K562 (cell line): Measurements from ENCODE around the gene SUCNR1. TPM values are rescaled to one million over a fixed set of nuclear protein-coding genes. Genes with fewer than 3 reads are reported as not detected.
A peak's percentile ranks its signal among the peaks of the same experiment; 100 is the strongest.

Source experiments
- C11orf30 ChIP-seq: fragments of 450-650 bp; IDR thresholded peaks from 2 replicates; pipeline ENCODE4 v1.6.1; 2016; ENCODE audit warnings: low read depth, mild to moderate bottlenecking
- CBX1 ChIP-seq: sonication (generic); IDR thresholded peaks from 2 replicates; pipeline ENCODE4 v1.6.1; 2016; ENCODE audit warnings: antibody characterized with exemption, low read depth, mild to moderate bottlenecking
- CBX8 ChIP-seq: fragments of 200-600 bp; sonication (generic); IDR thresholded peaks from 2 replicates; pipeline ENCODE4 v1.6.1; 2012; ENCODE audit warnings: borderline replicate concordance, mixed run types, low read depth, mild to moderate bottlenecking, moderate library complexity, mixed read lengths, low read length, control low read depth, inconsistent platforms; ENCODE audit not compliant: poor library complexity, severe bottlenecking; ENCODE audit errors: extremely low read depth
- E2F5 ChIP-seq: sonication (generic); formaldehyde crosslinking; IDR thresholded peaks from 2 replicates; pipeline ENCODE4 v1.8.0; 2022; ENCODE audit warnings: mild to moderate bottlenecking, missing genetic modification reagents
- ELK1 ChIP-seq: sonication (generic); formaldehyde crosslinking; IDR thresholded peaks from 2 replicates; pipeline ENCODE4 v1.8.1; 2022; ENCODE audit warnings: missing genetic modification reagents
- ETS1 ChIP-seq: conservative IDR thresholded peaks from 2 replicates; pipeline ENCODE4 v1.6.1; 2011; ENCODE audit warnings: low read depth, mild to moderate bottlenecking, low read length; ENCODE audit not compliant: control insufficient read depth
- GTF2F1 ChIP-seq: IDR thresholded peaks from 2 replicates; pipeline ENCODE4 v1.6.1; 2011; ENCODE audit warnings: low read depth, low read length, improper control_type of control experiment
- HDAC3 ChIP-seq: fragments of 450-650 bp; IDR thresholded peaks from 2 replicates; pipeline ENCODE4 v1.6.1; 2018; ENCODE audit warnings: borderline replicate concordance, mild to moderate bottlenecking, moderate library complexity; ENCODE audit not compliant: partially characterized antibody
- HMG20B ChIP-seq: fragments of 250-450 bp; sonication (Bioruptor Pico); IDR thresholded peaks from 2 replicates; pipeline ENCODE4 v1.5.0; 2021; ENCODE audit warnings: mild to moderate bottlenecking
- KHSRP ChIP-seq: fragments of 450-650 bp; IDR thresholded peaks from 2 replicates; pipeline ENCODE4 v1.6.1; 2017
- KLF6 ChIP-seq: fragments of 250-450 bp; sonication (Bioruptor Pico); IDR thresholded peaks from 2 replicates; pipeline ENCODE4 v1.4.0; 2020; ENCODE audit warnings: mild to moderate bottlenecking, moderate library complexity, borderline replicate concordance
- MAFF ChIP-seq: IDR thresholded peaks from 2 replicates; pipeline ENCODE4 v1.6.1; 2012; ENCODE audit warnings: low read length, improper control_type of control experiment
- MYC ChIP-seq, 2 experiments: fragments of 250-450 bp in 1 of 2; sonication (Bioruptor Pico) in 1 of 2; IDR thresholded peaks; 2 replicates each; pipeline versions ENCODE4 v1.5.1 to v1.6.1; 2012 to 2021; ENCODE audit warnings: low read depth in 2 of 2, borderline replicate concordance in 1 of 2, improper control_type of control experiment in 1 of 2, low read length in 1 of 2, mild to moderate bottlenecking in 1 of 2, moderate library complexity in 1 of 2
- NR1H2 ChIP-seq: sonication (generic); formaldehyde crosslinking; IDR thresholded peaks from 2 replicates; pipeline ENCODE4 v1.4.0; 2020; ENCODE audit warnings: mild to moderate bottlenecking, missing genetic modification reagents
- PHF21A ChIP-seq: fragments of 450-650 bp; IDR thresholded peaks from 2 replicates; pipeline ENCODE4 v1.6.1; 2017; ENCODE audit warnings: low read depth, borderline replicate concordance
- POLR2H ChIP-seq: IDR thresholded peaks from 2 replicates; pipeline ENCODE4 v1.6.1; 2016; ENCODE audit warnings: missing genetic modification characterization, low read depth, mild to moderate bottlenecking, control low read depth, missing compliant biosample characterization, moderate library complexity
- RAD21 ChIP-seq, 2 experiments: fragments of 250-450 bp in 1 of 2; fragments of 450-650 bp in 1 of 2; sonication (Bioruptor Pico) in 1 of 2; formaldehyde crosslinking in 1 of 2; IDR thresholded peaks in 1 of 2; conservative IDR thresholded peaks in 1 of 2; 2 replicates each; pipeline versions ENCODE4 v1.4.0 to v1.8.0; 2020 to 2022; ENCODE audit warnings: mild to moderate bottlenecking in 2 of 2, moderate library complexity in 1 of 2
- RBM14 ChIP-seq: fragments of 200-400 bp; formaldehyde crosslinking; IDR thresholded peaks from 2 replicates; pipeline ENCODE4 v1.6.1; 2018; ENCODE audit warnings: low read depth, mild to moderate bottlenecking, low read length, moderate library complexity, borderline replicate concordance; ENCODE audit not compliant: insufficient read depth
- SIN3A ChIP-seq, 2 experiments: fragments of 150-350 bp in 1 of 2; IDR thresholded peaks; 2 replicates each; pipeline ENCODE4 v1.6.1; 2011 to 2016; ENCODE audit warnings: borderline replicate concordance in 2 of 2, low read depth in 2 of 2, low read length in 2 of 2, mild to moderate bottlenecking in 2 of 2, moderate library complexity in 2 of 2; ENCODE audit not compliant: control insufficient read depth in 1 of 2
- SMAD3 ChIP-seq: fragments of 450-650 bp; formaldehyde crosslinking; conservative IDR thresholded peaks from 2 replicates; pipeline ENCODE4 v1.4.0; 2020; ENCODE audit warnings: mild to moderate bottlenecking
- THRAP3 ChIP-seq: fragments of 450-650 bp; IDR thresholded peaks from 2 replicates; pipeline ENCODE4 v1.6.1; 2016; ENCODE audit warnings: mild to moderate bottlenecking, inconsistent platforms, borderline replicate concordance
- TRIM24 ChIP-seq, 2 experiments: fragments of 450-650 bp; IDR thresholded peaks; 2 replicates each; pipeline ENCODE4 v1.6.1; 2016
- ZKSCAN3 ChIP-seq: fragments of 250-450 bp; sonication (Bioruptor Pico); IDR thresholded peaks from 2 replicates; pipeline ENCODE4 v1.4.0; 2020
- ZNF444 ChIP-seq: fragments of 250-450 bp; sonication (Bioruptor Pico); IDR thresholded peaks from 2 replicates; pipeline ENCODE4 v1.4.0; 2020; ENCODE audit warnings: mild to moderate bottlenecking, moderate library complexity
- ZNF551 ChIP-seq: fragments of 250-450 bp; sonication (Bioruptor Pico); IDR thresholded peaks from 2 replicates; pipeline ENCODE4 v1.5.0; 2021; ENCODE audit warnings: mild to moderate bottlenecking, moderate library complexity
- polyA plus RNA-seq, 8 experiments: library from polyadenylated mRNA; depleted of rRNA in 4 of 8; stranded (reverse) in 5 of 8; unstranded in 3 of 8; fragments of >200 nt; fragmentation: Nextera tagmentation in 2 of 8; fragmentation: Illumina TruSeq in 1 of 8; extraction: Ambion mirVana in 2 of 8; extraction: Trizol in 1 of 8; gene quantifications; 2 replicates each; pipeline versions ENCODE4 v1.2.1 to v1.2.3, GENCODE V29; 2011 to 2014; ENCODE audit warnings: inconsistent platforms in 1 of 8, missing spikeins in 1 of 8
- total RNA-seq, 7 experiments: library from RNA; depleted of rRNA in 6 of 7; stranded (reverse); fragments of >200 nt in 6 of 7; fragmentation: Illumina TruSeq in 2 of 7; extraction: Trizol in 2 of 7; gene quantifications; 2 replicates each; pipeline versions ENCODE4 v1.2.1 to v1.2.3, GENCODE V29; 2011 to 2021; ENCODE audit warnings: low replicate concordance in 1 of 7

SUCNR1 gene
- total and polyA plus RNA-seq, 9 of the 15 experiments (the other 6 are each of a cell fraction or from before 2014, with no cell fraction given): 0.04 to 0.54 (median 0.13) TPM

- TF ChIP-seq E2F5 (no peak), MAFF (peak; percentile 98), C11orf30 (peak; percentile 98), HDAC3 (no peak), CBX1 (no peak), TRIM24 (IDR thresholded peaks at IDR 0.05) (0 out of 4 replicates have a peak, but pooled peaks of 1 of the 2 experiments have one; percentile 13), RAD21 (CRISPR knock-in tag; conservative IDR thresholded peaks at IDR 0.05 in 1 of 2, IDR thresholded peaks at IDR 0.05 in 1 of 2) (no peak), POLR2H (tag) (no peak), ZNF444 (no peak), HMG20B (CRISPR knock-in tag) (no peak), SIN3A (IDR thresholded peaks at IDR 0.05; ENCODE audit: borderline replicate concordance in 2 of 2, control insufficient read depth in 1 of 2, low read depth in 2 of 2, low read length in 2 of 2) (no peak), GTF2F1 (no peak), RBM14 (no peak), SMAD3 (CRISPR knock-in tag) (no peak), KLF6 (CRISPR knock-in tag) (no peak), ELK1 (CRISPR knock-in tag) (no peak), KHSRP (no peak), NR1H2 (CRISPR knock-in tag) (no peak), CBX8 (no peak), ZKSCAN3 (no peak), ZNF551 (no peak), THRAP3 (no peak), MYC (IDR thresholded peaks at IDR 0.05; ENCODE audit: low read depth, low read length) (no peak), MYC (CRISPR knock-in tag; IDR thresholded peaks at IDR 0.05; ENCODE audit: borderline replicate concordance, low read depth) (no peak), PHF21A (no peak), ETS1 (no peak)
Observed at GRCh38 chr3:151933234-151933853, 59.9 kb downstream of the SUCNR1 start (continued).
